IgD-negative memory B cell (primary cell): ENCODE data around the gene XAF1. TPM values are rescaled to one million over a fixed set of nuclear protein-coding genes. Genes with fewer than 3 reads are reported as not detected.

Experiments
- H3K27ac Mint-ChIP-seq, 3 donors: one replicate each; pipeline ENCODE4 v1.8.0; 2020 to 2022; ENCODE audit warnings: mild to moderate bottlenecking in 3 of 3, mixed read lengths in 3 of 3, moderate library complexity in 1 of 3
- H3K27me3 Mint-ChIP-seq: one replicate; pipeline ENCODE4 v1.8.0; 2021; ENCODE audit warnings: mixed read lengths
- H3K36me3 Mint-ChIP-seq: one replicate; pipeline ENCODE4 v1.8.0; 2020; ENCODE audit warnings: mild to moderate bottlenecking, mixed read lengths
- H3K4me1 Mint-ChIP-seq, 3 donors: one replicate each; pipeline ENCODE4 v1.8.0; 2020 to 2022; ENCODE audit warnings: mixed read lengths in 3 of 3, mild to moderate bottlenecking in 1 of 3
- H3K4me3 Mint-ChIP-seq, 4 donors: one replicate each; pipeline ENCODE4 v1.8.0; 2020 to 2022; ENCODE audit warnings: mild to moderate bottlenecking in 4 of 4, mixed read lengths in 4 of 4, moderate library complexity in 3 of 4
- H3K9me3 Mint-ChIP-seq, 3 donors: one replicate each; pipeline ENCODE4 v1.8.0; 2020 to 2021; ENCODE audit warnings: mixed read lengths in 3 of 3, mild to moderate bottlenecking in 1 of 3
- polyA plus RNA-seq: library from polyadenylated mRNA; unstranded; fragments of 300-500 nt; fragmentation: Illumina TruSeq; gene quantifications from one replicate; pipeline ENCODE4 v1.2.3, GENCODE V29; 2021

XAF1 gene
- polyA plus RNA-seq, 1 donor from 2014 or later: 76.2 TPM

DNA sequence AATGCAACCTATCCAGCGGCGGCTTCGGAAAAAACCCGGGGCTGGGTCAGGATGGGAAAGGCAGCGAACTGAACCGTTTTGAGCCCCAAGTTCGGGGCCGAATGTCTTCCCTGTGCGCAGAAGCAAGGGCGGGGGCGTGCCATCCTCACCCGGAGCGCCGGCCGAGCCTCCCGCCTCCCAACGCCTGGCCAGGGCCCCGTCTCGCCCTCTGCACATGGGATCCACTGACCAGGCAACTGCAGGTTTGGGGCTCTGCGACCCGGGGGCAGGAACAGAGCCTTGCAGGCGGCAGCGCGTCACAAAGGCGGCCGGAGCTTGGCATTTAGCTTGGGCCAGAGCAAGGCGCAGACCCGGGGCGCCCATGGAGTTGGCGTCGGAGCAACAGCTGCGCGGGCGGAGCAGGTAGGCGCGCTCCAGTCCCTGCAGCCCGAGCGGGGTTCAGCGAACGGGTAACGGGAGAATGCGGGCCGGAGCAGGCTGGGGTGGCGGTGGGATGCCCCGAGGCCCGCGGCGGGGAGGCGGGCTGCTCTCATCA lies 20.1 kb downstream of the XAF1 start, which contains the start of gene FBXO39:
TSS of gene FBXO39 (plus strand) at position 345 of the 535 bp plus-strand sequence. CDS start 3,654 bp downstream, outside the sequence.
- peaks cover 27% of the 10 kb centered on the region for H3K36me3 Mint-ChIP-seq
- H3K4me1 Mint-ChIP-seq: peaks cover 0 to 2% (median 0%) of the 10 kb centered on the region in 3 donors
- H3K27ac Mint-ChIP-seq: peak within 1 kb of the TSS in 1 of 3 donors; percentile 62
- peaks cover 12 to 27% (median 24%) of the 10 kb centered on the region in 3 donors for H3K9me3 Mint-ChIP-seq
- no peak within 1 kb of the TSS for H3K4me3 Mint-ChIP-seq
- H3K27me3 Mint-ChIP-seq: peaks cover 19% of the 10 kb centered on the region

DNA sequence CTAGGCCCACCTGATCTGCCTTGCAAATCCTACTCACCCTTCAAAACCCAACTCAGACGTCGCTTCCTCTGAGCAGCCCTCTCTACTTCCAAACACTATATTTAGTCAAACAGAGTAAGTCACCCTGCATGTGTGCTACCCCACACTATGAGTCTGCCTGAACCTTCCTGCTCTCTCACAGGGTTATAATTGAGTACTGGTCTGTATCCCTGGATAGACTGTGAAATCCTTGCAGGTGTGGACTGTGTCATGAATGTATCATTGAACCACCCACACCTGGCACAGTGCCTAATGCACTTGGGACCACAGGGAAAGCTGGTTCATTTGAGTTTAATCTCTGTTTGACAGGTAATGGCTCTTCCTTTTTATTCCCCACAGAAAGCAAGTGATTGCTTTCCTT lies 23.6 kb downstream of the XAF1 start:
- Mint-ChIP-seq H3K9me3 (peaks cover 10 to 25% (median 16%) of the 10 kb centered on the region in 3 donors), H3K4me3 (no peak overlapping the region), H3K27me3 (peaks cover 27% of the 10 kb centered on the region), H3K36me3 (peaks cover 3% of the 10 kb centered on the region), H3K27ac (peak overlapping the region in 1 of 3 donors; percentile 70), H3K4me1 (peaks cover 0 to 2% (median 0%) of the 10 kb centered on the region in 3 donors)

DNA sequence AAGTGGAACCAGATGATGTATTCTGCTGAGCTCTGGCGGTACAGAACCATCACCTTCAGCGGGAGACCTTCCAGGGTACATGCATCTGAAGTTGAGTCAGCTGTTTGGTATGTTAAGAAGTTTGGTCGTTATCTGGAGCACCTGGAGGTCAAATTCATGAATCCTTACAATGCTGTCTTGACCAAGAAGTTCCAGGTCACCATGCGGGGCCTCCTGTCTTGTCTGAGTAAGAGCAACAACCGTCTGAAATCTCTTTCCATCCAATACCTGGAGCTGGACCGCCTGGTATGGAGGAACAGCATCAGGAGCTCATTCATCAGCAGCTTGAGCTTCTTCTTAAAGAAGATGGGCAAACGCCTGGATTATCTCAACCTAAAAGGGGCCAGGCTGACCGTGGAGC lies 24.2 kb downstream of the XAF1 start:
- Mint-ChIP-seq H3K36me3 (peaks cover 3% of the 10 kb centered on the region), H3K4me3 (no peak overlapping the region), H3K9me3 (peaks cover 10 to 23% (median 13%) of the 10 kb centered on the region in 3 donors), H3K4me1 (peaks cover 0 to 2% (median 0%) of the 10 kb centered on the region in 3 donors), H3K27me3 (peaks cover 28% of the 10 kb centered on the region), H3K27ac (no peak overlapping the region)

DNA sequence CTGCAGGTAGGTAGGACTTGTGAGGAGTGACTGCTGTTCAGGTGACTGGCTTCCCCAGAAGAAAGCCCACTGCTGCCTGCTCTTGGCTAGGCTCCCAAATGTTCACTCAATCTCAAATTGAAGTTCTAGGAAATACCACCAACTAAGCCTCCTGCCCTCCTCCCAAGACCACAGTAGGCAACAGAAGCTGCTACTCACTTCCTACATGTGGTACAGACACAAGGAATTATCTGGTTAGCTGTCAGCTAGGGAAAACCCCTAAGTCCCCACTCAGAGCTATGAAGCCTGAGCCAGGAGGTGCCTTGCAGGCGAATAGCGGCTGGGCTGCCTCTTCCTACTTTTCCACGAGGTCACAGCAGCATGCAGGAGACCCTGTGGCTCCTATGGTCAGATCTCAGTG lies 25.0 kb downstream of the XAF1 start:
- Mint-ChIP-seq H3K9me3 (peaks cover 12 to 31% (median 12%) of the 10 kb centered on the region in 3 donors), H3K4me1 (peaks cover 0 to 2% (median 0%) of the 10 kb centered on the region in 3 donors), H3K4me3 (no peak overlapping the region), H3K27me3 (peaks cover 24% of the 10 kb centered on the region), H3K27ac (no peak overlapping the region), H3K36me3 (peaks cover 3% of the 10 kb centered on the region)

DNA sequence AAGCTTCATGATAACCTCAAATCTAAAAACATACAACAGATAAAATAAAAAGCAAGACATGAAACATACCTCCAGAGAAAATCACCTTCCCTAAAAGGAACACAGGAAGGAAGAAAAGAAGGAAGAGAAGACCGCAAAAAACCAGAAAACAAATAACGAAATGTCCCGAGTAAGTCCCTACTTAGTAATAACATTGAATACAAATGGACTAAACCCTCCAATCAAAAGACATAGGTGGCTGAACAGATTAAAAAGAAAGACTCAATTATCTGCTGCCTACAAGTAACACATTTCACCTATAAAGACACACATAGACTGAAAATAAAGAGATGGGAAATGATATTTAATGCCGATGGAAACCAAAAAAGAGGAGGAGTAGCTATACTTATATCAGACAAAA lies 26.4 kb downstream of the XAF1 start:
- no peak overlapping the region for H3K27ac Mint-ChIP-seq
- H3K36me3 Mint-ChIP-seq: peaks cover 3% of the 10 kb centered on the region
- H3K27me3 Mint-ChIP-seq: peaks cover 23% of the 10 kb centered on the region
- no peak overlapping the region for H3K4me3 Mint-ChIP-seq
- H3K4me1 Mint-ChIP-seq: no peaks in the 10 kb centered on the region
- peaks cover 10 to 34% (median 12%) of the 10 kb centered on the region in 3 donors for H3K9me3 Mint-ChIP-seq

DNA sequence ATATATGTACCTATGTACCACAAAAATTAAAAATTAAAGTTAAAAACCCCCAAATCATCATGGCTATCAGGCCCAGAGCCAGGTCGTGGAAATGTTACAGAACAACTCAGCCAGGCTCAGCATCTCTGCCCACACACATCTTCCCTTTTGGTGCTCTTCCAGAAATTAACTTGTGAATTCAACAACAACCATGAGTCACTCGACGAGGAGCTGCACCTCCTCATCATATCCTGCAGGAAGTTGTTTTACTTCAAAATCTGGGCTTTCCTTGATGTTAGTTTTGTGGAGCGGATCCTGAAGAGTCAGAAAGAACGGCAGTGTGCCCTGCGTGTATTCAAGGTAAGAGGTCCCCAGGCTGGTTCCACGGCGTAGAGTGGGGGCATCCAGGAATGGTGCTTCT lies 30.8 kb downstream of the XAF1 start:
- Mint-ChIP-seq H3K4me3 (no peak overlapping the region), H3K27ac (no peak overlapping the region), H3K27me3 (peaks cover 24% of the 10 kb centered on the region), H3K9me3 (peaks cover 5 to 33% (median 7%) of the 10 kb centered on the region in 3 donors), H3K4me1 (no peaks in the 10 kb centered on the region), H3K36me3 (peaks cover 3% of the 10 kb centered on the region)

DNA sequence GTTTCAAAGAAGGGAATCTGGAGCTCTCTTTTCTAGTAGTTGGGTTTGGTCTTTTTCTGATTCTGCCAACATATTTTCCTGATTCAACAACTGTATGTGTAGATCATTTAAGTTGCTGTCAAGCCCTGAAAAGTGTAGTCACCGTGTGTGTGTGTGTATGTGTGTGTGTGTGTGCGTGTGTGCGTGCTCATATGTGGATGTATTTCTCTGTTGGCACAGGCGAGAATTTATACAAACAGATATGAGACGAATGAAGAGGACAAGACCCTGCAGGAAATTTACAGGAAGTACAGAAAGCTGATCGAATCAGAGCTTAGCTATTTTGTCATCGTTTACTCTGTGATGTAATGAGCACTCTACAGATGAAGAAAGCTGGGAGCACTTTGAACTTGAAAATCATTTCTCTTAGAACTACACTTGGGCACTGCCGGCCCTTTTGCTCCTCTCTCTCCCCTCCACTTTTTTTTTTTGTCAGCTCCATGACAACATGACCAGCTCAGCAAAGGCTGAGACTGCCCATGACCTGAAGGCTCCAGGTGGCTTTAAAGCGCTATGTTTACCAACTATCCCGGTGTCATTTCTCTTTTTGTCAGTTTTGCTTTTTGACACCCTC lies 31.3 kb downstream of the XAF1 start:
- Mint-ChIP-seq H3K4me1 (no peaks in the 10 kb centered on the region), H3K9me3 (peaks cover 2 to 27% (median 6%) of the 10 kb centered on the region in 3 donors), H3K4me3 (no peak overlapping the region), H3K27ac (no peak overlapping the region), H3K36me3 (peaks cover 3% of the 10 kb centered on the region), H3K27me3 (peaks cover 24% of the 10 kb centered on the region)

DNA sequence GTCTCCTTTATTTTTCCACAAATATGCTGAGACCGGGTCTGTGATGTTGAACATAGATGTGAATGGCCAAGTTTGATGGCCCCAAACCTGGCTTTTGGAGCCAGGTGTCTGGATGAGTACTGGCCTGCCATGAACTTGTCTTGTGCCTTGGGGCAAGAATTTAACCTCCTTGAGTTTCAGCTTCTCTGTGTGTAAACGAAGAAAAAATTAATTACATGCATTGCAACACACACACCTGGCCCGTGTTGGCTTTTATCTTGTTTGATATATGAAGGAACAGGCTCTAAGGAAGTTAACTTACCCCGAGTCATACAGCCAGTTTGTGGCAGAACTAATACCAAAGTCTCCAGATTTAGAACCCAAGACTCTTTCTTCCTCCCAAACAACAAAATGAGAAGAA lies 33.3 kb downstream of the XAF1 start:
- Mint-ChIP-seq H3K27me3 (peaks cover 24% of the 10 kb centered on the region), H3K4me1 (no peaks in the 10 kb centered on the region), H3K4me3 (no peak overlapping the region), H3K27ac (no peak overlapping the region), H3K36me3 (no peaks in the 10 kb centered on the region), H3K9me3 (peaks cover 0 to 11% (median 6%) of the 10 kb centered on the region in 3 donors)

DNA sequence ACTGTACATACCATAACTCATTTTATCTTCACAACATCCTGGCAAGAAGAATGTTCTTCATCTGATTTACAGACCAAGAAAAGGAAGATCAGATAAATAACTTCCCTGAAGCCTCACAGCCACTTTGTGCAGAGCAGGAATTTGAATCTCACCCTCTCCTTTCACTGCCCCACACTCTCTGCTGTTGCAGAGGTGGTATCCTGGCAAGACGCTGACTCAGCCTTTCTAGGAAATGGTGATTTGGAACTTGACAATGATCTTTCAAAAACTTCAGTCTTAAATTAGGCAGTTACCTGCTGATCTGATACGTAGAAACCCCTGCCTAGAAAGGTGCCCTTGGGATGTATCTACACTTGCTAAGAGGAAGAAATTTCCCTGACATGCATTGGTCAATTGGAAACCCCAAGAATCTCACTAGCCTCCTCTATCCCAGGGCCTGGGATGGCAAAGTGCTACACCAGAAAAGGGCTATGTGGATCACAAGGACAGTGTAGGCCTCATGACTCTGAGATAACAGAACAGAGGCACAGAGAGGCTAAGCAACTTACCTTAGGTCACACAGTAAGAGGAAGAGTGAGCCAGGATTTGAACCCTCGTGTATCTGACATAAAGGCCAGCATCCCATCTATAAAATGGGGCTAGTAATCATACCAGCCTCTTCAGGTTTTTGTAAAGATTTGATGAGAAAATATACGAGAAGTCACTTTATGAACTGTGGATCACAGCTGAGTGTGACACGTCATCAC lies 38.1 kb downstream of the XAF1 start:
- H3K4me1 Mint-ChIP-seq: no peaks in the 10 kb centered on the region
- H3K27me3 Mint-ChIP-seq: peaks cover 18% of the 10 kb centered on the region
- H3K4me3 Mint-ChIP-seq: no peak overlapping the region

DNA sequence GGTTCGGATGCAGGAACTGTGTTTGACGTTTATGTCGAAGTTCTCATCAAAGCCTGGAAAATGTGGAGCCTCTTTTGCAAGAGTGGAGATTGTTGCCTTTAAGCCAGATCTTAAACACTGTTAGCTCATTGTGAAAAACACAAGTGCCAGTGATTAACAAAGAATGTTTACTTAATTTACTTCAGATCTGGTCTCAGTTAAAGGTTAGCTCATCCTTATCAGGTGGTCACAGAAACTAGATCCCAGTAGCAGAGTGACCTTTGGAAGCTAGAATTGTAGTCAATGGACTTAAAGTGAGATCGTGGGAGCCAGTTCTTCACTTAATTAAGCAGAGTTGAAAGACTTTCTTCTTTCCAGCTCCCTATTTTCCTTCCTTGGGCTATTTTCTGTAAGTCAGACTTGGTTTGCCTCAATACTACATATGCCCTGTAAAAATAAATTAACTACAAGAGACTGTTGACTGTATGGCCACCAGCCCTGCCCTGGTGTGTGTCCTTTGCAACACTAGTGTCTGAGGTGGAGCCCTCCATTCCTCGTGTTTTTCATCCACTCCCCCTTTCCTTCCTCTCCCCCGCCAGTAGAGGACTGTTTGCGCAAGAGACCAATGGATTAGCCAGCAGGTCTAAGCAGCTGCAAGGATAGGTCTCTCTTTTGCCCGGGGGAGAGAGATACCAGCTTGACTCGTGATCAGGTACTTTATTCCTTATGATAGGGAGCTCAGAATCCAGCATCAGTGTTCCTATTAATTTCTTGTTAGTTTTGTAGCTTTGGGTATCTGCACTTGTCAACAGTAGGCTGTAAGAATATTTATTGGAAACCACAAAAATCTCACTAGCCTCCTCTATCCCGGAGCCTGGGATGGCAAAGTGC lies 40.4 kb downstream of the XAF1 start:
- H3K27me3 Mint-ChIP-seq: peaks cover 15% of the 10 kb centered on the region
- H3K4me3 Mint-ChIP-seq: no peak overlapping the region
- no peak overlapping the region for H3K27ac Mint-ChIP-seq
- no peaks in the 10 kb centered on the region for H3K9me3 Mint-ChIP-seq
- no peaks in the 10 kb centered on the region for H3K4me1 Mint-ChIP-seq
- H3K36me3 Mint-ChIP-seq: no peaks in the 10 kb centered on the region

More for the DNA sequence above, 38.1 kb downstream of the XAF1 start:
- no peaks in the 10 kb centered on the region for H3K36me3 Mint-ChIP-seq
- no peak overlapping the region for H3K27ac Mint-ChIP-seq
- H3K9me3 Mint-ChIP-seq: no peaks in the 10 kb centered on the region

DNA sequence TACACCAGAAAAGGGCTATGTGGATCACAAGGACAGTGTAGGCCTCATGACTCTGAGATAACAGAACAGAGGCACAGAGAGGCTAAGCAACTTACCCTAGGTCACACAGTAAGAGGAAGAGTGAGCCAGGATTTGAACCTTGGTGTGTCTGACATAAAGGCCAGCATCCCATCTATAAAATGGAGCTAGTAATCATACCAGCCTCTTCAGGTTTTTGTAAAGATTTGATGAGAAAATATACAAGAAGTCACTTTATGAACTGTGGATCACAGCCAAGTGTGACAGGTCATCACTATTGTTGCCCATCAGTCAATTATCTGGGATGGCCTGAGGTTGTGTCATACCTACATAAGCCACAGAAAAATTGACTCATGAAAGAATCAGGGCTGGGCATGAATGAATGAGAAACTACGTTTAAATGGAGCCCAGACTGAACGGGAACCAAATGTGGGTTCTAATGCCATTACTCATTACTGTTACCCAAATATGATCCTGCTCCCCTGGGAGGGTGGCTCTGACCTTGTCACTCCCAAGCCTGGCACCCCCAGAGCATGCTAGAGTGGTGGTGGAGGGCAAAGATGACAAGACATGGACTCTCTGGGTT lies 41.1 kb downstream of the XAF1 start:
- H3K4me1 Mint-ChIP-seq: no peaks in the 10 kb centered on the region

DNA sequence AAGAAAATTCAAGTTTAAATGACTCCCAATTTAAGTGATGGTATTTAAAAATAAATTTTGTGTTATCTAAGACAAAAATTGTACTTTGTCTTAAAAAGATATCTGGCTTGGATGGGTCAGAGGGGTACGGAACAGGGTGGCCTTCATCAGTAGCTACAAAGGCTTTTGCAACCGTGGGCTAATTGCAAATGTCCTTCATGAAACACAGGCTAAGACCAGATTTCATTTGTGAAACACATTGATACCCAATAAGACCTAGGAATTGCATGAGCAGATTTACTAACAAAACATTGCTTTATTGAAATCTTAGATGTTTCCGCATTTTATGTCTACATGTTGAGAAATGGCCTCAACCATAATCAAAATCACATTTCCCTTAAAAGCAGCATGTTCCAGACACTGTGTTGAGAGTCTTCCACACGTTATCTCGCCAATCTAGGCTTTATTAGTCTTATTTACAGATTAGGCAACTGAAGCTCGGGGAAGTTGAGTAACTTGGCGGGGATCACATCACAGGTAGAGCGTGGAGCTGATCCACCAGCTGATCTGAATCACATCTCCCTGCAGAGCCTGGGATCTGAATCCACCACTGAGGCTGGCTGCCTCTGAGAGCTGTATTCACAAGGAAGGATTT lies 42.0 kb downstream of the XAF1 start:
- Mint-ChIP-seq H3K9me3 (no peaks in the 10 kb centered on the region), H3K27ac (no peak overlapping the region), H3K27me3 (peaks cover 10% of the 10 kb centered on the region), H3K4me3 (no peak overlapping the region), H3K36me3 (no peaks in the 10 kb centered on the region), H3K4me1 (no peaks in the 10 kb centered on the region)

More for the DNA sequence above, 41.1 kb downstream of the XAF1 start:
- Mint-ChIP-seq H3K9me3 (no peaks in the 10 kb centered on the region), H3K4me3 (no peak overlapping the region), H3K36me3 (no peaks in the 10 kb centered on the region), H3K27me3 (peaks cover 12% of the 10 kb centered on the region), H3K27ac (no peak overlapping the region)

DNA sequence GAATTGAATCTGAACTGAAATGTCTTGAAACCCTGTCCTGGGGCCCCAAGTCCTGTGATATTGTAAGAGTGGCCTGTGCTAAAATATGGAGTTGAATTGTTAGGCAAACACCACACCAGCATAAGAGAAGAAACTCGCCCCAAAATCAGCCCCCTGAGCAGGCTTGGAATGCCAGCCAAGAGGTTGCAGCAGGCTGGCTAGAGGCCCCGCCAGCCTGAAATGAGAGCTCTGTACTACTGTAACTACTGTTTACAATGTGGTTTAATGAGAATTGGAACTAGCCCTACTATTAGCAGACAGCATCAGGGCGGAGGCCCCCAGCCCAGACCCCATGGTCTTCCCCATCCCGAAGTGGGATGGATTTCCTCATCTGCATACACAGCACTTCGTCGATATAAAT lies 43.9 kb downstream of the XAF1 start:
- peaks cover 6% of the 10 kb centered on the region for H3K27me3 Mint-ChIP-seq
- no peaks in the 10 kb centered on the region for H3K4me1 Mint-ChIP-seq
- no peak overlapping the region for H3K27ac Mint-ChIP-seq
- H3K9me3 Mint-ChIP-seq: no peaks in the 10 kb centered on the region
- no peak overlapping the region for H3K4me3 Mint-ChIP-seq
- no peaks in the 10 kb centered on the region for H3K36me3 Mint-ChIP-seq

DNA sequence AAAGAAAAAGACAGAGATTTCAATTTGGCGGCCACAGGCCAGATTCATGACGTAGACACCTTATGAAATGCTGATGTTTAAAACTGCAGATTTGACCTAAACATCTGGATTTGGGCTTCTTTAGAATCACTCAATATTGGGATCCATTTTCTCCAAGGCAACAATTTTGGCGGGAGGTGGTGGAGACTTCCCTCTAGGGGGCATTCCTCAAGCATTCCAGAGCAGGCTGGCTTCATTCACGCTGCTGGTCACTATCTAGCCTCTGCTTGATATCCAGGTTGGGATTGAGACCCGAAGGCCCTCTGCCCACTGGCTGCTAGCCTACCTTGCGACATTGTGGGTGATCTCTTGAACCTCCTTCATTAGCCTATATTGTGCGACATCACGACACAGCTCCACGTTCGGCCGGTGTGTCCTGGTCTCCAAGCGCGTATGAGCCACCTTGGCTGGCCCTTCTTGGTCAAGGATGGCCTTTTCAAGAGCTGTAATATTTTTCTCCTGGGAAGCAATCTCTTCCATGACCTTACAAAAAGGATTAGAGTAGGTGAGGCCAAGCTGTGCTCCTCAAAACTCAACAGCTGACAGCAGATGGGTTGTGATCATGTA lies 44.7 kb downstream of the XAF1 start:
- Mint-ChIP-seq H3K27ac (peak overlapping the region in 1 of 3 donors; percentile 35), H3K4me3 (no peak overlapping the region), H3K36me3 (no peaks in the 10 kb centered on the region)

More for the DNA sequence above, 44.7 kb downstream of the XAF1 start:
- H3K9me3 Mint-ChIP-seq: no peaks in the 10 kb centered on the region
- H3K4me1 Mint-ChIP-seq: no peaks in the 10 kb centered on the region
- peaks cover 4% of the 10 kb centered on the region for H3K27me3 Mint-ChIP-seq
